Measurements from ENCODE around the gene MYBBP1A.

Gene MYBBP1A

GRCh38 chr17:4515501-4515900, 39.7 kb downstream of the MYBBP1A start:
- DNase-seq, result no peak

GRCh38 chr17:4514779-4515178, 40.4 kb downstream of the MYBBP1A start:
- no peak for DNase-seq

GRCh38 chr17:4514206-4514605, 41.0 kb downstream of the MYBBP1A start:
- no peak for DNase-seq

GRCh38 chr17:4513113-4514032, 41.8 kb downstream of the MYBBP1A start:
- DNase-seq, result no peak

GRCh38 chr17:4512156-4513112, 42.8 kb downstream of the MYBBP1A start:
- no peak for DNase-seq

GRCh38 chr17:4511199-4511932, 43.8 kb downstream of the MYBBP1A start:
- DNase-seq, result no peak

GRCh38 chr17:4510618-4510941, 44.6 kb downstream of the MYBBP1A start:
- DNase-seq, result no peak

- DNase-seq, result no peak
These were observed 45.1 kb downstream of the MYBBP1A start for GRCh38 chr17:4509923-4510617.

GRCh38 chr17:4509401-4509800, 45.8 kb downstream of the MYBBP1A start:
- DNase-seq, result no peak

- DNase-seq, result no peak
These were observed 47.0 kb downstream of the MYBBP1A start for GRCh38 chr17:4508207-4508606.

- DNase-seq, result no peak
These were observed 47.6 kb downstream of the MYBBP1A start for GRCh38 chr17:4507361-4508111.

GRCh38 chr17:4506892-4507291, 48.3 kb downstream of the MYBBP1A start:
- DNase-seq, result no peak

- no peak for DNase-seq
These were observed 48.9 kb downstream of the MYBBP1A start for GRCh38 chr17:4506175-4506813.

GRCh38 chr17:4505187-4505586, 50.0 kb downstream of the MYBBP1A start:
- no peak for DNase-seq

GRCh38 chr17:4504188-4504587, 51.0 kb downstream of the MYBBP1A start:
- no peak for DNase-seq

GRCh38 chr17:4503283-4504025, 51.7 kb downstream of the MYBBP1A start:
- no peak for DNase-seq

- DNase-seq, result no peak
These were observed 52.6 kb downstream of the MYBBP1A start for GRCh38 chr17:4502466-4503154.

- no peak for DNase-seq
These were observed 53.8 kb downstream of the MYBBP1A start for GRCh38 chr17:4501295-4501949.

GRCh38 chr17:4500191-4500571, 55.0 kb downstream of the MYBBP1A start:
- DNase-seq, result no peak
